H1 (cell line): ENCODE results near the gene PTPRD. TPM values are rescaled to one million over a fixed set of nuclear protein-coding genes. Genes with fewer than 3 reads are reported as not detected.

Experiments used
- CTCF ChIA-PET: fragments of 300-600 bp; sonication (Branson Sonifier 250); formaldehyde crosslinking; loops from one replicate; lab custom pipeline; 2021; ENCODE audit not compliant: partially characterized antibody; lab: Charles Lee
- POLR2A ChIA-PET: fragments of 300-600 bp; sonication (Branson Sonifier 250); formaldehyde crosslinking; loops from one replicate; lab custom pipeline; 2021; ENCODE audit warnings: inconsistent platforms; ENCODE audit not compliant: partially characterized antibody; lab: Charles Lee
- DNase-seq, 2 experiments: peaks; one replicate each; pipeline versions ENCODE4 v3.0.0 to v3.0.0-alpha.2; 2010 to 2022; ENCODE audit warnings: low spot score in 2 of 2, low read depth in 1 of 2, mixed read lengths in 1 of 2
- FAIRE-seq: peaks from 2 replicates; lab custom pipeline; 2011; peaks lifted over from hg19 to GRCh38; lab: Jason Lieb, UNC
- H2AFZ ChIP-seq: 2 replicates; pipeline ENCODE4 v1.8.1; 2012; ENCODE audit warnings: low read length, inconsistent platforms
- H2AK5ac ChIP-seq: 2 replicates; pipeline ENCODE4 v1.6.1; 2013; ENCODE audit warnings: low read depth, low read length
- H2BK120ac ChIP-seq: replicated peaks from 2 replicates; pipeline ENCODE3; 2013; ENCODE audit warnings: low read depth, low read length, inconsistent platforms
- H2BK12ac ChIP-seq: 2 replicates; pipeline ENCODE4 v1.6.1; 2013; ENCODE audit warnings: low read depth, low read length
- H2BK15ac ChIP-seq: 2 replicates; pipeline ENCODE4 v1.6.1; 2013; ENCODE audit warnings: low read length
- H2BK20ac ChIP-seq: 2 replicates; pipeline ENCODE4 v1.6.1; 2013; ENCODE audit warnings: low read length
- H2BK5ac ChIP-seq: 2 replicates; pipeline ENCODE4 v1.6.1; 2013; ENCODE audit warnings: low read depth, low read length
- H3K14ac ChIP-seq: 2 replicates; pipeline ENCODE4 v1.6.1; 2013; ENCODE audit warnings: inconsistent platforms; ENCODE audit not compliant: insufficient read length
- H3K18ac ChIP-seq: 2 replicates; pipeline ENCODE4 v1.6.1; 2013; ENCODE audit warnings: low read length; ENCODE audit errors: extremely low read depth
- H3K23ac ChIP-seq: 2 replicates; pipeline ENCODE4 v1.6.1; 2013; ENCODE audit warnings: inconsistent platforms; ENCODE audit not compliant: insufficient read length
- H3K23me2 ChIP-seq: 2 replicates; pipeline ENCODE4 v1.6.1; 2013; ENCODE audit warnings: low read depth, low read length
- H3K27ac ChIP-seq: 2 replicates; pipeline ENCODE4 v1.6.1; 2011; ENCODE audit warnings: low read depth, low read length, inconsistent platforms
- H3K27me3 ChIP-seq, 4 experiments: replicated peaks in 1 of 4; 1 replicate in 1 of 4; 2 replicates in 3 of 4; pipeline versions ENCODE4 v1.6.1 to v1.8.1; 2011 to 2013; ENCODE audit warnings: low read length in 3 of 4, mild to moderate bottlenecking in 3 of 4, inconsistent platforms in 2 of 4, mixed read lengths in 2 of 4, moderate library complexity in 1 of 4; ENCODE audit not compliant: control insufficient read depth in 3 of 4, insufficient read depth in 3 of 4; ENCODE audit errors: extremely low read depth in 1 of 4
- H3K36me3 ChIP-seq, 4 experiments: 2 replicates each; pipeline versions ENCODE4 v1.6.1 to v1.8.1; 2011 to 2013; ENCODE audit warnings: mild to moderate bottlenecking in 4 of 4, low read length in 3 of 4, moderate library complexity in 2 of 4, control low read depth in 1 of 4, inconsistent platforms in 1 of 4; ENCODE audit not compliant: insufficient read depth in 4 of 4, control insufficient read depth in 2 of 4
- H3K4ac ChIP-seq: replicated peaks from 2 replicates; pipeline ENCODE3; 2013; ENCODE audit warnings: low read length, low read depth, mixed read lengths, inconsistent platforms; ENCODE audit not compliant: insufficient read length
- H3K4me1 ChIP-seq, 4 experiments: replicated peaks in 1 of 4; 1 replicate in 1 of 4; 2 replicates in 3 of 4; pipeline versions ENCODE4 v1.6.1 to v1.8.1; 2011 to 2013; ENCODE audit warnings: low read length in 3 of 4, inconsistent platforms in 2 of 4, mixed read lengths in 1 of 4; ENCODE audit not compliant: insufficient read depth in 4 of 4, control insufficient read depth in 3 of 4
- H3K4me2 ChIP-seq, 2 experiments: 2 replicates each; pipeline versions ENCODE4 v1.6.1 to v1.8.1; 2011 to 2013; ENCODE audit warnings: low read depth in 2 of 2, low read length in 2 of 2, control low read depth in 1 of 2, inconsistent platforms in 1 of 2, mild to moderate bottlenecking in 1 of 2; ENCODE audit not compliant: insufficient read depth in 1 of 2
- H3K4me3 ChIP-seq, 4 experiments: fragments of 200-600, 300-600 bp in 1 of 4; sonication (generic), shearing (Covaris generic), sonication (Bioruptor Twin) in 1 of 4; 2 replicates each; pipeline versions ENCODE4 v1.5.1 to v1.8.1; 2011 to 2016; ENCODE audit warnings: low read length in 4 of 4, low read depth in 3 of 4, control low read depth in 2 of 4, inconsistent platforms in 2 of 4, mild to moderate bottlenecking in 2 of 4, mixed read lengths in 1 of 4, moderate library complexity in 1 of 4; ENCODE audit not compliant: insufficient read depth in 2 of 4; ENCODE audit errors: extremely low read depth in 1 of 4
- H3K56ac ChIP-seq: replicated peaks from 2 replicates; pipeline ENCODE3; 2013; ENCODE audit warnings: low read depth, mild to moderate bottlenecking, mixed read lengths, low read length, inconsistent platforms; ENCODE audit not compliant: insufficient read length
- H3K79me1 ChIP-seq: 2 replicates; pipeline ENCODE4 v1.6.1; 2013; ENCODE audit warnings: low read depth, low read length, control low read depth
- H3K79me2 ChIP-seq, 2 experiments: 2 replicates each; pipeline versions ENCODE4 v1.6.1 to v1.8.1; 2012 to 2013; ENCODE audit warnings: low read length in 2 of 2, mild to moderate bottlenecking in 2 of 2, inconsistent platforms in 1 of 2; ENCODE audit not compliant: insufficient read depth in 2 of 2, control insufficient read depth in 1 of 2
- H3K9ac ChIP-seq, 4 experiments: replicated peaks in 1 of 4; 1 replicate in 1 of 4; 2 replicates in 3 of 4; pipeline versions ENCODE4 v1.6.1 to v1.8.1; 2011 to 2013; ENCODE audit warnings: low read depth in 3 of 4, low read length in 3 of 4, control low read depth in 2 of 4, mild to moderate bottlenecking in 2 of 4, moderate library complexity in 2 of 4, inconsistent platforms in 1 of 4; ENCODE audit errors: extremely low read depth in 1 of 4
- H3K9me3 ChIP-seq, 2 experiments: 2 replicates each; pipeline versions ENCODE4 v1.6.1 to v1.8.1; 2012 to 2013; ENCODE audit warnings: mild to moderate bottlenecking in 2 of 2, moderate library complexity in 2 of 2, control low read depth in 1 of 2, inconsistent platforms in 1 of 2, low read depth in 1 of 2, low read length in 1 of 2, mixed read lengths in 1 of 2; ENCODE audit not compliant: insufficient read depth in 2 of 2
- H4K20me1 ChIP-seq, 2 experiments: replicated peaks in 1 of 2; 2 replicates each; pipeline versions ENCODE3 to v1.8.1; 2011 to 2013; ENCODE audit warnings: inconsistent platforms in 2 of 2, low read length in 2 of 2, mild to moderate bottlenecking in 1 of 2; ENCODE audit not compliant: insufficient read depth in 2 of 2, control insufficient read depth in 1 of 2
- H4K5ac ChIP-seq: 2 replicates; pipeline ENCODE4 v1.6.1; 2013; ENCODE audit warnings: low read length, low read depth, mixed read lengths, inconsistent platforms; ENCODE audit not compliant: insufficient read length
- H4K8ac ChIP-seq: 2 replicates; pipeline ENCODE4 v1.8.0; 2013; ENCODE audit warnings: mild to moderate bottlenecking, moderate library complexity, low read length, inconsistent platforms; ENCODE audit not compliant: insufficient read depth; ENCODE audit errors: extremely low read depth
- H4K91ac ChIP-seq: replicated peaks from 2 replicates; pipeline ENCODE3; 2013; ENCODE audit warnings: low read length, mixed read lengths, inconsistent platforms; ENCODE audit not compliant: insufficient read length
- BACH1 ChIP-seq: IDR thresholded peaks from 2 replicates; pipeline ENCODE4 v1.6.1; 2012; ENCODE audit warnings: low read length, improper control_type of control experiment
- TBP ChIP-seq: IDR thresholded peaks from 2 replicates; pipeline ENCODE4 v1.6.1; 2011; ENCODE audit warnings: low read depth, low read length, improper control_type of control experiment
- WGBS, 2 experiments: shearing (Covaris generic) in 1 of 2; methylation state at CpG; one replicate each; pipeline versions ENCODE4 v1.1.6 to v1.1.7; 2013 to 2015; ENCODE audit warnings: low lambda C conversion rate in 2 of 2, mixed read lengths in 2 of 2, inconsistent platforms in 1 of 2, low coverage in 1 of 2, missing lambda C conversion rate in 1 of 2; ENCODE audit not compliant: insufficient replicate concordance in 2 of 2, insufficient coverage in 1 of 2, insufficient read length in 1 of 2; ENCODE audit errors: extremely low coverage in 1 of 2, missing lambda C conversion rate in 1 of 2; 5-methylcytosine and 5-hydroxymethylcytosine counted together
- polyA plus RNA-seq, 7 experiments: library from polyadenylated mRNA; depleted of rRNA in 3 of 7; stranded (reverse) in 5 of 7; unstranded in 2 of 7; fragments of >200 nt in 5 of 7; fragments of 200-250 nt in 2 of 7; gene quantifications; 1 replicate in 5 of 7; 2 replicates in 1 of 7; 4 replicates in 1 of 7; pipeline versions ENCODE4 v1.2.1 to v1.2.3, GENCODE V29; 2011 to 2013; ENCODE audit warnings: missing spikeins in 2 of 7, mixed read lengths in 2 of 7
- total RNA-seq: library from RNA; stranded (reverse); fragmentation: NEBNext Ultra II Directional; extraction: Animal tissue kit (Norgen Biotek cat#: 25700); gene quantifications from 2 replicates; pipeline ENCODE4 v1.2.1, GENCODE V29; 2021

PTPRD gene
- total and polyA plus RNA-seq, 2 of the 8 experiments (the other 6 are each of a cell fraction or from before 2014, with no cell fraction given), result 17.2 to 77.0 TPM

- H3K79me2 ChIP-seq, result no peaks in the 10 kb centered on the region
- H3K79me1 ChIP-seq, result no peaks in the 10 kb centered on the region
- H4K5ac ChIP-seq, result no peak overlapping the region
- DNase-seq (no peak), FAIRE-seq (no peak)
- no peaks in the 10 kb centered on the region; the same call in 1 of the 2 replicates for H3K23me2 ChIP-seq
- H3K9ac ChIP-seq, result no peak overlapping the region
- no peak overlapping the region for H3K14ac ChIP-seq
- no peak overlapping the region for H3K18ac ChIP-seq
- H3K9me3 ChIP-seq, result no peaks in the 10 kb centered on the region
- no peak overlapping the region for H2BK5ac ChIP-seq
- no peak overlapping the region for H2BK12ac ChIP-seq
- peaks cover 0 to 2% (median 0%) of the 10 kb centered on the region in 4 experiments; a peak in 2 of 7 replicates for H3K4me1 ChIP-seq
- ChIA-PET POLR2A (interaction anchor here (0.8 kb wide), 1 partner anchor 47 kb away, joined by 3 read pairs; no protein-coding TSS in a partner anchor), CTCF (interaction anchor here (2.0 kb wide), 1 partner anchor 11 kb away, joined by 9 read pairs; no protein-coding TSS in a partner anchor)
- 83% methylated on average over 1 of the region's 1 CpG; no CpG with 5 or more reads in 1 of the 2 experiments for WGBS, 2 experiments
- H4K20me1 ChIP-seq, result no peaks in the 10 kb centered on the region
- TF ChIP-seq BACH1, result no peak
- TF ChIP-seq TBP, result no peak
- H3K27me3 ChIP-seq, result no peaks in the 10 kb centered on the region
- no peak overlapping the region for H4K8ac ChIP-seq
- no peaks in the 10 kb centered on the region for H3K36me3 ChIP-seq
- no peak overlapping the region for H3K4ac ChIP-seq
- H3K4me3 ChIP-seq, result no peak overlapping the region
- no peak overlapping the region for H3K4me2 ChIP-seq
- no peak overlapping the region for H2AFZ ChIP-seq
- H2BK120ac ChIP-seq, result no peak overlapping the region
- H3K23ac ChIP-seq, result no peak overlapping the region
- H2BK15ac ChIP-seq, result no peak overlapping the region
- no peak overlapping the region for H3K27ac ChIP-seq
- H2BK20ac ChIP-seq, result no peak overlapping the region
- no peak overlapping the region for H3K56ac ChIP-seq
- H2AK5ac ChIP-seq, result no peak overlapping the region
- no peak overlapping the region for H4K91ac ChIP-seq
Measured at GRCh38 chr9:8417341-8417740, 2195.5 kb downstream of the PTPRD start.
